ENCODE data around the gene CACNG3.
A peak's percentile ranks its signal among the peaks of the same experiment; 100 is the strongest.
"Not testable (repeated sequence)": the region's sequence is repeated elsewhere in the genome, so short reads cannot be mapped to it uniquely, and the experiment has no call there.

CACNG3 gene

GRCh38 chr16:24328835-24329452 is 72.8 kb downstream of the CACNG3 start:
- no peak overlapping the region for H3K4me3 ChIP-seq (ENCODE audit: low read depth, low read length)
- no peak for DNase-seq (ENCODE audit: low read depth)
- TF ChIP-seq CTCF (IDR thresholded peaks at IDR 0.05; ENCODE audit: low read depth, low read length) (no peak), MAX (IDR thresholded peaks at IDR 0.05; ENCODE audit: low read depth, low read length) (no peak), POLR2A (IDR thresholded peaks at IDR 0.05; ENCODE audit: extremely low read depth, insufficient read length) (no peak), MYC (IDR thresholded peaks at IDR 0.05; ENCODE audit: low read depth, low read length) (no peak)

GRCh38 chr16:24332178-24332577 is 76.0 kb downstream of the CACNG3 start:
- TF ChIP-seq MAX (IDR thresholded peaks at IDR 0.05; ENCODE audit: low read depth, low read length) = no peak
- TF ChIP-seq POLR2A (IDR thresholded peaks at IDR 0.05; ENCODE audit: extremely low read depth, insufficient read length) = no peak
- no peak for TF ChIP-seq CTCF (IDR thresholded peaks at IDR 0.05; ENCODE audit: low read depth, low read length)
- no peak for TF ChIP-seq MYC (IDR thresholded peaks at IDR 0.05; ENCODE audit: low read depth, low read length)
- no peak overlapping the region for H3K4me3 ChIP-seq (ENCODE audit: low read depth, low read length)
- no peak for DNase-seq (ENCODE audit: low read depth)

- TF ChIP-seq POLR2A (IDR thresholded peaks at IDR 0.05; ENCODE audit: extremely low read depth, insufficient read length) (no peak), MAX (IDR thresholded peaks at IDR 0.05; ENCODE audit: low read depth, low read length) (no peak), MYC (IDR thresholded peaks at IDR 0.05; ENCODE audit: low read depth, low read length) (no peak), CTCF (IDR thresholded peaks at IDR 0.05; ENCODE audit: low read depth, low read length) (no peak)
- no peak for DNase-seq (ENCODE audit: low read depth)
- no peak overlapping the region for H3K4me3 ChIP-seq (ENCODE audit: low read depth, low read length)
These were observed 76.5 kb downstream of the CACNG3 start for GRCh38 chr16:24332582-24333090.

- DNase-seq (ENCODE audit: low read depth) = no peak
- TF ChIP-seq MAX (IDR thresholded peaks at IDR 0.05; ENCODE audit: low read depth, low read length) (no peak), CTCF (IDR thresholded peaks at IDR 0.05; ENCODE audit: low read depth, low read length) (no peak), POLR2A (IDR thresholded peaks at IDR 0.05; ENCODE audit: extremely low read depth, insufficient read length) (no peak), MYC (IDR thresholded peaks at IDR 0.05; ENCODE audit: low read depth, low read length) (no peak)
- no peak overlapping the region for H3K4me3 ChIP-seq (ENCODE audit: low read depth, low read length)
These were observed 80.4 kb downstream of the CACNG3 start for GRCh38 chr16:24336491-24336890.

- TF ChIP-seq MAX (IDR thresholded peaks at IDR 0.05; ENCODE audit: low read depth, low read length) = no peak
- no peak for TF ChIP-seq POLR2A (IDR thresholded peaks at IDR 0.05; ENCODE audit: extremely low read depth, insufficient read length)
- no peak for TF ChIP-seq MYC (IDR thresholded peaks at IDR 0.05; ENCODE audit: low read depth, low read length)
- TF ChIP-seq CTCF (IDR thresholded peaks at IDR 0.05; ENCODE audit: low read depth, low read length) = no peak
- peak; percentile 12 for DNase-seq (ENCODE audit: low read depth)
- H3K4me3 ChIP-seq (ENCODE audit: low read depth, low read length) = no peak overlapping the region
These were observed 80.9 kb downstream of the CACNG3 start for GRCh38 chr16:24337013-24337412.

- DNase-seq (ENCODE audit: low read depth); H3K4me3 ChIP-seq (ENCODE audit: low read depth, low read length): not testable (repeated sequence)
These were observed 87.7 kb downstream of the CACNG3 start for GRCh38 chr16:24343829-24344228.

All from NB4 (cell line).